A549 (cell line): Measurements from ENCODE around the gene HAUS5. TPM values are rescaled to one million over a fixed set of nuclear protein-coding genes. Genes with fewer than 3 reads are reported as not detected.

Experiments
- ATAC-seq, 2 experiments: fragments of 200-7000 bp in 1 of 2; fragments of >200 bp in 1 of 2; cut with Nextera tagmentation in 1 of 2; cut with Tn5 transposase in 1 of 2; 3 replicates each; pipeline versions ENCODE4 v1.8.0 to v1.9.1; 2018 to 2020; ENCODE audit warnings: mild to moderate bottlenecking in 1 of 2, moderate library complexity in 1 of 2
- CTCF ChIA-PET: fragments of 300-600 bp; sonication (Branson Sonifier 250); formaldehyde crosslinking; extraction: SDS; loops from one replicate; lab custom pipeline; 2021; ENCODE audit warnings: antibody characterized with exemption, inconsistent platforms; lab: Yijun Ruan, JAX
- POLR2A ChIA-PET: fragments of 350-600 bp; formaldehyde crosslinking; extraction: SDS; loops from one replicate; lab custom pipeline; 2021; ENCODE audit warnings: antibody characterized with exemption, inconsistent platforms; lab: Yijun Ruan, JAX
- DNase-seq, 2 experiments: peaks; one replicate each; pipeline versions ENCODE4 v3.0.0 to v3.0.0-alpha.2; 2011 to 2016; ENCODE audit warnings: low read depth in 1 of 2, low spot score in 1 of 2
- FAIRE-seq: peaks from 2 replicates; lab custom pipeline; 2011; peaks lifted over from hg19 to GRCh38; lab: Jason Lieb, UNC
- H3K27ac ChIP-seq, 2 experiments: fragments of >200 bp; sonication (Bioruptor Twin); formaldehyde crosslinking; 3 replicates each; pipeline ENCODE4 v1.5.1; 2016 to 2017
- H3K4me1 ChIP-seq: fragments of >200 bp; sonication (Bioruptor Twin); formaldehyde crosslinking; 3 replicates; pipeline ENCODE4 v1.6.1; 2016
- H3K4me2 ChIP-seq: fragments of >200 bp; sonication (Bioruptor Twin); formaldehyde crosslinking; 3 replicates; pipeline ENCODE4 v1.6.1; 2016
- H3K4me3 ChIP-seq: fragments of >200 bp; sonication (Bioruptor Twin); formaldehyde crosslinking; 3 replicates; pipeline ENCODE4 v1.5.1; 2016
- H3K9me3 ChIP-seq: fragments of >200 bp; sonication (Bioruptor Twin); formaldehyde crosslinking; 3 replicates; pipeline ENCODE4 v1.6.1; 2016
- ATOH8 ChIP-seq: fragments of 250-450 bp; sonication (Bioruptor Pico); IDR thresholded peaks from 2 replicates; pipeline ENCODE4 v1.5.0; 2020; ENCODE audit warnings: low read depth, mild to moderate bottlenecking, moderate library complexity
- CBX2 ChIP-seq: fragments of 200-600 bp; sonication (generic); IDR thresholded peaks from 2 replicates; pipeline ENCODE4 v1.6.1; 2016; ENCODE audit warnings: low read depth, mild to moderate bottlenecking, borderline replicate concordance
- CEBPB ChIP-seq, 2 experiments: fragments of >200 bp in 1 of 2; sonication (Bioruptor Twin) in 1 of 2; formaldehyde crosslinking in 1 of 2; IDR thresholded peaks; 2 replicates each; pipeline ENCODE4 v1.6.1; 2012 to 2016
- CTCF ChIP-seq: fragments of >200 bp; sonication (Bioruptor Twin); formaldehyde crosslinking; IDR thresholded peaks from 3 replicates; pipeline ENCODE4 v1.5.1; 2016
- EHF ChIP-seq: fragments of 250-450 bp; sonication (Bioruptor Pico); IDR thresholded peaks from 2 replicates; pipeline ENCODE4 v1.5.0; 2020; ENCODE audit warnings: mild to moderate bottlenecking
- ELK1 ChIP-seq: fragments of 150-350 bp; IDR thresholded peaks from 2 replicates; pipeline ENCODE4 v1.6.1; 2014; ENCODE audit warnings: low read depth, mild to moderate bottlenecking, low read length
- ESRRA ChIP-seq: fragments of 150-350 bp; IDR thresholded peaks from 2 replicates; pipeline ENCODE4 v1.6.1; 2014; ENCODE audit warnings: mild to moderate bottlenecking, low read length, borderline replicate concordance
- FOSB ChIP-seq: fragments of 250-450 bp; sonication (Bioruptor Pico); IDR thresholded peaks from 2 replicates; pipeline ENCODE4 v1.5.0; 2020; ENCODE audit warnings: mild to moderate bottlenecking, moderate library complexity
- FOXS1 ChIP-seq: fragments of 250-450 bp; sonication (Bioruptor Pico); IDR thresholded peaks from 2 replicates; pipeline ENCODE4 v1.5.0; 2020; ENCODE audit warnings: mild to moderate bottlenecking, moderate library complexity
- HEYL ChIP-seq: fragments of 250-450 bp; sonication (Bioruptor Pico); IDR thresholded peaks from 2 replicates; pipeline ENCODE4 v1.8.0; 2021; ENCODE audit warnings: mild to moderate bottlenecking, moderate library complexity
- HOXA7 ChIP-seq: fragments of 250-450 bp; sonication (Bioruptor Pico); IDR thresholded peaks from 2 replicates; pipeline ENCODE4 v1.5.0; 2020; ENCODE audit warnings: mild to moderate bottlenecking, moderate library complexity
- JUNB ChIP-seq: fragments of >200 bp; sonication (Bioruptor Twin); formaldehyde crosslinking; IDR thresholded peaks from 2 replicates; pipeline ENCODE4 v1.6.1; 2016
- KDM1A ChIP-seq: fragments of 200-600 bp; sonication (generic); IDR thresholded peaks from 2 replicates; pipeline ENCODE4 v1.6.1; 2016; ENCODE audit warnings: low read depth, mild to moderate bottlenecking
- KDM5A ChIP-seq: fragments of 200-600 bp; sonication (generic); IDR thresholded peaks from 2 replicates; pipeline ENCODE4 v1.6.1; 2016; ENCODE audit warnings: antibody characterized with exemption, mild to moderate bottlenecking
- PHF8 ChIP-seq: fragments of 200-600 bp; sonication (generic); IDR thresholded peaks from 2 replicates; pipeline ENCODE4 v1.6.1; 2016; ENCODE audit warnings: low read depth, mild to moderate bottlenecking, antibody characterized with exemption, moderate library complexity, borderline replicate concordance
- POLR2AphosphoS2 ChIP-seq: conservative IDR thresholded peaks from 2 replicates; pipeline ENCODE4 v1.6.1; 2012; ENCODE audit warnings: low read length, improper control_type of control experiment, inconsistent platforms
- RARB ChIP-seq: fragments of 250-450 bp; sonication (Bioruptor Pico); IDR thresholded peaks from 2 replicates; pipeline ENCODE4 v1.8.0; 2021; ENCODE audit warnings: mild to moderate bottlenecking, moderate library complexity
- RCOR1 ChIP-seq: fragments of 150-350 bp; IDR thresholded peaks from 2 replicates; pipeline ENCODE4 v1.6.1; 2014; ENCODE audit warnings: antibody characterized with exemption, low read length, low read depth
- REST ChIP-seq: fragments of 200-600 bp; sonication (generic); IDR thresholded peaks from 2 replicates; pipeline ENCODE4 v1.6.1; 2016; ENCODE audit warnings: antibody characterized with exemption, mild to moderate bottlenecking, moderate library complexity
- RFX5 ChIP-seq: fragments of 450-650 bp; IDR thresholded peaks from 2 replicates; pipeline ENCODE4 v1.7.1; 2014; ENCODE audit warnings: antibody characterized with exemption, mild to moderate bottlenecking, moderate library complexity
- SMC3 ChIP-seq: fragments of >200 bp; sonication (Bioruptor Twin); formaldehyde crosslinking; IDR thresholded peaks from 3 replicates; pipeline ENCODE4 v1.6.1; 2018; ENCODE audit warnings: inconsistent platforms
- TFCP2L1 ChIP-seq: fragments of 250-450 bp; sonication (Bioruptor Pico); IDR thresholded peaks from 2 replicates; pipeline ENCODE4 v1.5.0; 2021; ENCODE audit warnings: mild to moderate bottlenecking
- ZFP36 ChIP-seq: fragments of 450-650 bp; IDR thresholded peaks from 2 replicates; pipeline ENCODE4 v1.6.1; 2014; ENCODE audit warnings: borderline replicate concordance; ENCODE audit not compliant: partially characterized antibody
- WGBS: methylation state at CpG from one replicate; pipeline ENCODE4 v1.1.6; 2017; ENCODE audit errors: missing lambda C conversion rate; 5-methylcytosine and 5-hydroxymethylcytosine counted together
- polyA plus RNA-seq, 4 experiments: library from polyadenylated mRNA; depleted of rRNA in 3 of 4; stranded (reverse); fragments of >200 nt; fragmentation: RNase III in 1 of 4; extraction: RNeasy Plus Mini Kit Qiagen cat#74134 plus additional on column Dnase treatment in 1 of 4; gene quantifications; 2 replicates in 3 of 4; 3 replicates in 1 of 4; pipeline ENCODE4 v1.2.3, GENCODE V29; 2011 to 2017

The HAUS5 gene
- polyA plus RNA-seq, 2 of the 4 experiments (the other 2 are of a cell fraction) = 7.3 to 16.1 TPM

GRCh38 chr19:35623327-35624010, 10.9 kb downstream of the HAUS5 start (continued):
- TF ChIP-seq REST (no peak), PHF8 (no peak), RFX5 (no peak), ELK1 (no peak), TFCP2L1 (no peak), CTCF (no peak), KDM1A (no peak), JUNB (no peak)

GRCh38 chr19:35628264-35628564, 15.7 kb downstream of the HAUS5 start:
- ChIA-PET CTCF (interaction anchor here (1.0 to 1.5 kb wide), 3 partner anchors 15 to 133 kb away, joined by 3 to 4 read pairs (median 3); no protein-coding TSS in a partner anchor), POLR2A (interaction anchor here (0.9 to 2.0 kb wide), 2 partner anchors 16 to 20 kb away, joined by 3 to 10 read pairs; no protein-coding TSS in a partner anchor)
- WGBS = 40% methylated on average over 9 of the region's 9 CpGs
- peak overlapping the region; percentile 81 for H3K4me2 ChIP-seq
- ATAC-seq = no peak
- H3K9me3 ChIP-seq = no peaks in the 10 kb centered on the region
- peak; percentile 18 for FAIRE-seq
- peaks cover 14% of the 10 kb centered on the region; the same call in 2 of the 3 replicates for H3K4me1 ChIP-seq
- no peak for TF ChIP-seq RCOR1
- TF ChIP-seq RARB (CRISPR knock-in tag) = no peak
- TF ChIP-seq EHF (CRISPR knock-in tag) = no peak
- no peak for TF ChIP-seq POLR2AphosphoS2
- TF ChIP-seq SMC3 = no peak
- TF ChIP-seq PHF8 = no peak; the same call in 1 of the 2 replicates
- TF ChIP-seq ATOH8 (CRISPR knock-in tag) = no peak
- TF ChIP-seq HOXA7 = no peak
- TF ChIP-seq CTCF = no peak
- no peak for TF ChIP-seq CBX2
- TF ChIP-seq KDM5A = no peak
- no peak for TF ChIP-seq ESRRA
- TF ChIP-seq HEYL = no peak
- TF ChIP-seq ZFP36 = no peak
- no peak for TF ChIP-seq FOSB (CRISPR knock-in tag)
- no peak for TF ChIP-seq ELK1
- no peak for TF ChIP-seq FOXS1 (CRISPR knock-in tag)
- TF ChIP-seq CEBPB (IDR thresholded peaks at IDR 0.05) = no peak
- DNase-seq = no peak
- H3K4me3 ChIP-seq = peak overlapping the region; percentile 79
- H3K27ac ChIP-seq = peak overlapping the region; percentile 74 to 85
